BLaER1 treated with 17β-estradiol and CSF1 and Interleukin-3, amounts not matched to agents 10 nM and 100 nM (cell line): Measurements from ENCODE around the gene KRTAP4-7.
"Not testable (repeated sequence)": the region's sequence is repeated elsewhere in the genome, so short reads cannot be mapped to it uniquely, and the experiment has no call there.

Source experiments
- H3K27ac ChIP-seq, 11 experiments: shearing (Covaris generic); formaldehyde crosslinking; 2 replicates each; pipeline ENCODE4 v1.8.1; 2022
- H3K27me3 ChIP-seq, 11 experiments: shearing (Covaris generic); formaldehyde crosslinking; 2 replicates each; pipeline ENCODE4 v1.8.1; 2022
- H3K36me3 ChIP-seq, 11 experiments: shearing (Covaris generic); formaldehyde crosslinking; 2 replicates each; pipeline ENCODE4 v1.8.1; 2022
- H3K4me1 ChIP-seq, 10 experiments: shearing (Covaris generic); formaldehyde crosslinking; 2 replicates each; pipeline ENCODE4 v1.8.1; 2022
- H3K4me2 ChIP-seq, 11 experiments: shearing (Covaris generic); formaldehyde crosslinking; 2 replicates each; pipeline ENCODE4 v1.8.1; 2022
- H3K4me3 ChIP-seq, 10 experiments: shearing (Covaris generic); formaldehyde crosslinking; 2 replicates each; pipeline ENCODE4 v1.8.1; 2022
- H3K9ac ChIP-seq, 11 experiments: shearing (Covaris generic); formaldehyde crosslinking; 2 replicates each; pipeline ENCODE4 v1.8.1; 2022
- H3K9me3 ChIP-seq, 11 experiments: shearing (Covaris generic); formaldehyde crosslinking; replicated peaks in 1 of 11; 2 replicates each; pipeline ENCODE4 v1.8.1; 2022
- H4K20me1 ChIP-seq, 11 experiments: shearing (Covaris generic); formaldehyde crosslinking; 2 replicates each; pipeline ENCODE4 v1.8.1; 2022
- Cebpa-rat ChIP-seq, 11 experiments: shearing (Covaris generic); IDR thresholded peaks; 2 replicates each; pipeline ENCODE4 v1.8.1; 2022

The KRTAP4-7 gene

GRCh38 chr17:41052566-41052965 lies 31.4 kb upstream of the KRTAP4-7 start:
- H3K27me3 ChIP-seq: no peaks in the 10 kb centered on the region
- H3K9me3 ChIP-seq: peaks cover 0 to 14% (median 2%) of the 10 kb centered on the region in 11 experiments; a peak in 5 of 22 replicates
- no peak overlapping the region for H3K9ac ChIP-seq
- H4K20me1 ChIP-seq: no peaks in the 10 kb centered on the region
- H3K4me3 ChIP-seq: no peak overlapping the region
- no peak overlapping the region for H3K4me2 ChIP-seq
- H3K4me1 ChIP-seq: no peaks in the 10 kb centered on the region
- no peak overlapping the region for H3K27ac ChIP-seq
- no peaks in the 10 kb centered on the region for H3K36me3 ChIP-seq
- TF ChIP-seq Cebpa-rat (IDR thresholded peaks at IDR 0.05): no peak

- H3K4me3 ChIP-seq: no peak overlapping the region
- no peaks in the 10 kb centered on the region for H3K36me3 ChIP-seq
- no peaks in the 10 kb centered on the region for H3K4me1 ChIP-seq
- no peak for TF ChIP-seq Cebpa-rat (IDR thresholded peaks at IDR 0.05)
- peaks cover 0 to 15% (median 3%) of the 10 kb centered on the region in 11 experiments; a peak in 5 of 22 replicates for H3K9me3 ChIP-seq
- H3K27me3 ChIP-seq: no peaks in the 10 kb centered on the region
- H4K20me1 ChIP-seq: no peaks in the 10 kb centered on the region
- no peak overlapping the region for H3K9ac ChIP-seq
- H3K4me2 ChIP-seq: no peak overlapping the region
- H3K27ac ChIP-seq: no peak overlapping the region
Measured at GRCh38 chr17:41054025-41054424, 29.9 kb upstream of the KRTAP4-7 start.

- H3K9ac ChIP-seq, H4K20me1 ChIP-seq, H3K27ac ChIP-seq, H3K27me3 ChIP-seq, H3K4me1 ChIP-seq, H3K4me3 ChIP-seq, H3K4me2 ChIP-seq, H3K36me3 ChIP-seq: not testable (repeated sequence)
- peaks cover 0 to 15% (median 3%) of the 10 kb centered on the region in 11 experiments; a peak in 5 of 22 replicates for H3K9me3 ChIP-seq
Measured at GRCh38 chr17:41054556-41054955, 29.4 kb upstream of the KRTAP4-7 start.

GRCh38 chr17:41055130-41055529 lies 28.8 kb upstream of the KRTAP4-7 start, which contains the start of gene KRTAP2-2:
Gene KRTAP2-2, minus strand, starts transcription at chr17:41055230. Its CDS starts 19 bp downstream, at chr17:41055211.
- H4K20me1 ChIP-seq, H3K9ac ChIP-seq, H3K27me3 ChIP-seq, H3K27ac ChIP-seq, H3K4me3 ChIP-seq, H3K36me3 ChIP-seq, H3K4me2 ChIP-seq, H3K4me1 ChIP-seq: not testable (repeated sequence)
- H3K9me3 ChIP-seq: peaks cover 0 to 15% (median 3%) of the 10 kb centered on the region in 11 experiments; a peak in 5 of 22 replicates

- Histone ChIP-seq H3K27ac (no peak overlapping the region), H4K20me1 (no peaks in the 10 kb centered on the region)
Measured at GRCh38 chr17:41057547-41057946, 26.4 kb upstream of the KRTAP4-7 start.

GRCh38 chr17:41058741-41059140 lies 25.2 kb upstream of the KRTAP4-7 start:
- Histone ChIP-seq H3K4me2 (no peak overlapping the region), H3K9me3 (peaks cover 0 to 8% (median 0%) of the 10 kb centered on the region in 11 experiments; a peak in 2 of 22 replicates), H3K9ac (no peak overlapping the region), H3K36me3 (no peaks in the 10 kb centered on the region), H3K27ac (no peak overlapping the region), H3K4me1 (no peaks in the 10 kb centered on the region), H3K27me3 (no peaks in the 10 kb centered on the region), H4K20me1 (no peaks in the 10 kb centered on the region), H3K4me3 (no peak overlapping the region)
- no peak for TF ChIP-seq Cebpa-rat (IDR thresholded peaks at IDR 0.05)

More at GRCh38 chr17:41057547-41057946, 26.4 kb upstream of the KRTAP4-7 start:
- no peak overlapping the region for H3K4me2 ChIP-seq
- H3K9me3 ChIP-seq: peaks cover 0 to 15% (median 3%) of the 10 kb centered on the region in 11 experiments; a peak in 5 of 22 replicates
- no peak overlapping the region for H3K4me3 ChIP-seq
- H3K36me3 ChIP-seq: no peaks in the 10 kb centered on the region
- no peak overlapping the region for H3K9ac ChIP-seq
- H3K4me1 ChIP-seq: no peaks in the 10 kb centered on the region
- H3K27me3 ChIP-seq: no peaks in the 10 kb centered on the region
- no peak for TF ChIP-seq Cebpa-rat (IDR thresholded peaks at IDR 0.05)

- H4K20me1 ChIP-seq, H3K4me1 ChIP-seq, H3K4me3 ChIP-seq, H3K4me2 ChIP-seq, H3K27ac ChIP-seq, H3K9ac ChIP-seq, H3K36me3 ChIP-seq, H3K27me3 ChIP-seq, H3K9me3 ChIP-seq: not testable (repeated sequence)
Measured at GRCh38 chr17:41059276-41060051, 24.5 kb upstream of the KRTAP4-7 start.

- Histone ChIP-seq H3K27ac (no peak within 1 kb of the TSS), H3K9ac (no peak within 1 kb of the TSS), H3K36me3 (no peaks in the 10 kb centered on the region), H3K27me3 (no peaks in the 10 kb centered on the region), H4K20me1 (no peaks in the 10 kb centered on the region), H3K4me3 (no peak within 1 kb of the TSS), H3K4me2 (no peak within 1 kb of the TSS), H3K4me1 (no peaks in the 10 kb centered on the region), H3K9me3 (peaks cover 0 to 8% (median 0%) of the 10 kb centered on the region in 11 experiments; a peak in 1 of 22 replicates)
- no peak for TF ChIP-seq Cebpa-rat (IDR thresholded peaks at IDR 0.05)
Measured at GRCh38 chr17:41060052-41060604, 23.8 kb upstream of the KRTAP4-7 start, which contains the start of gene KRTAP2-3. Gene KRTAP2-3, minus strand, starts transcription at chr17:41060114. Its CDS starts 64 bp downstream, at chr17:41060050.

- Histone ChIP-seq H3K36me3 (no peaks in the 10 kb centered on the region), H3K9me3 (peaks cover 0 to 7% (median 0%) of the 10 kb centered on the region in 11 experiments; a peak in 1 of 22 replicates), H3K4me1 (no peaks in the 10 kb centered on the region), H3K27ac (no peak overlapping the region), H3K4me3 (no peak overlapping the region), H3K9ac (no peak overlapping the region), H4K20me1 (no peaks in the 10 kb centered on the region), H3K4me2 (no peak overlapping the region), H3K27me3 (no peaks in the 10 kb centered on the region)
- TF ChIP-seq Cebpa-rat (IDR thresholded peaks at IDR 0.05): no peak
Measured at GRCh38 chr17:41061964-41062363, 22.0 kb upstream of the KRTAP4-7 start.

GRCh38 chr17:41063449-41063848 lies 20.5 kb upstream of the KRTAP4-7 start:
- Histone ChIP-seq H3K4me3 (no peak overlapping the region), H3K9ac (no peak overlapping the region), H3K36me3 (no peaks in the 10 kb centered on the region), H4K20me1 (no peaks in the 10 kb centered on the region), H3K27me3 (no peaks in the 10 kb centered on the region), H3K27ac (no peak overlapping the region), H3K9me3 (no peaks in the 10 kb centered on the region), H3K4me2 (no peak overlapping the region), H3K4me1 (no peaks in the 10 kb centered on the region)
- TF ChIP-seq Cebpa-rat (IDR thresholded peaks at IDR 0.05): no peak
